Inferior parietal cortex (tissue), 1 donor: ENCODE results near the gene HMGN1.
"Not testable (repeated sequence)": the region's sequence is repeated elsewhere in the genome, so short reads cannot be mapped to it uniquely, and the experiment has no call there.

Experiments
- DNase-seq: peaks from one replicate; pipeline ENCODE4 v3.0.0-alpha.2; 2016; ENCODE audit errors: extremely low spot score

The HMGN1 gene

GRCh38 chr21:39369896-39370288, 21.0 kb upstream of the HMGN1 start:
- DNase-seq: not testable (repeated sequence)

- DNase-seq: no peak
Measured at GRCh38 chr21:39367783-39368182, 18.9 kb upstream of the HMGN1 start.

- DNase-seq: no peak
Measured at GRCh38 chr21:39366563-39366962, 17.7 kb upstream of the HMGN1 start.

- DNase-seq: no peak
Measured at GRCh38 chr21:39364949-39365348, 16.1 kb upstream of the HMGN1 start.

- no peak for DNase-seq
Measured at GRCh38 chr21:39363607-39364555, 15.0 kb upstream of the HMGN1 start.

GRCh38 chr21:39362733-39363132, 13.8 kb upstream of the HMGN1 start:
- DNase-seq: no peak

- no peak for DNase-seq
Measured at GRCh38 chr21:39359382-39359781, 10.5 kb upstream of the HMGN1 start.

- no peak for DNase-seq
Measured at GRCh38 chr21:39353295-39353694, 4.4 kb upstream of the HMGN1 start.

GRCh38 chr21:39350094-39351005, 1.5 kb upstream of the HMGN1 start:
- DNase-seq: no peak

GRCh38 chr21:39349211-39350093, 564 bp upstream of the HMGN1 start:
- peak; percentile 97 for DNase-seq

GRCh38 chr21:39348040-39348354, 891 bp downstream of the HMGN1 start:
- no peak for DNase-seq

GRCh38 chr21:39347537-39347936, 1.4 kb downstream of the HMGN1 start:
- no peak for DNase-seq

- DNase-seq: no peak
Measured at GRCh38 chr21:39346671-39347331, 2.1 kb downstream of the HMGN1 start.

GRCh38 chr21:39346206-39346605, 2.7 kb downstream of the HMGN1 start:
- no peak for DNase-seq

GRCh38 chr21:39345440-39345839, 3.4 kb downstream of the HMGN1 start:
- no peak for DNase-seq

- DNase-seq: no peak
Measured at GRCh38 chr21:39344848-39345247, 4.0 kb downstream of the HMGN1 start.

- DNase-seq: no peak
Measured at GRCh38 chr21:39341249-39341923, 7.5 kb downstream of the HMGN1 start.

GRCh38 chr21:39340687-39341086, 8.2 kb downstream of the HMGN1 start:
- DNase-seq: no peak

GRCh38 chr21:39339231-39339630, 9.7 kb downstream of the HMGN1 start:
- DNase-seq: no peak

- no peak for DNase-seq
Measured at GRCh38 chr21:39336457-39337008, 12.4 kb downstream of the HMGN1 start.
